GM18508 (cell line): Measurements from ENCODE around the gene GCAT.

ENCODE experiments used
- ATAC-seq: cut with Tn5 transposase; IDR thresholded peaks from one replicate; pipeline ENCODE4 v1.9.1; 2021; ENCODE audit warnings: moderate number of reproducible peaks; ENCODE audit not compliant: insufficient read depth, unreplicated experiment

GCAT gene

GRCh38 chr22:37831472-37831871, 23.7 kb downstream of the GCAT start:
- ATAC-seq: no peak

GRCh38 chr22:37832022-37832857, 24.5 kb downstream of the GCAT start:
- ATAC-seq: no peak

DNA sequence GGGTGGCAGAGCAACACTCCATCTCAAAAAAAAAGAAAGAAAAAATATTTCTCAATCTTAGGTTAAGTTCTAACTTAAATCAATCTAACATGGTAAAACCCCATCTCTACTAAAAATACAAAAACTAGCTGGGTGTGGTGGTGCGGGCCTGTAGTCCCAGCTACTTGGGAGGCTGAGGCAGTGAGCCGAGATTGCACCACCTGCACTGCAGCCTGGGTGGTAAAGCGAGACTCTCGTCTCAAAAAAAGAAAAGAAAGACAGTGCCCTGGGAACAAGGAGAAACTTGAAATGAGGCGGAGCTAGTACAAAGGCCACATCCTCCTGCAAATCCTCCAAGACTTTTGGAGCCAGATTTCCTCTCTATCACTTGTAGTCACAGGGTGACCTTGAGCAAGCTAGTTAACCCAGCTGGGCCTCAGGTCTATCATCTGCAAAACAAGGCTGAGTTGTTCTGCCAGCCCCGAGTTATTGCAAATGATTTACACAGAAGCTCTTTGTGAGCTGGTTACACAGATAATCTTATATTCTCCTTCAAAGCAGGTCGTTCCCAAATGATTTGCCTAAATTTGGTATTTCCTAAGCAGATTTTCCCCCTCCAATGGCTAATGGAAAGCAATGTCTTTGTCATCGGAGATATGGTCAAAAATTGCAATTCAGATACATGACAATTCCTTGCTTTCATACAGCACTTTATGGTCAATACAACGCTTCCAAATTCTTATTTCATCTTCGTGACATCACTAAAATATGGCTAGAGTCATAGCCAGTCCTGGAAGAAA, 34.5 kb downstream of the GCAT start:
- ATAC-seq: no peak

GRCh38 chr22:37843741-37844089, 36.0 kb downstream of the GCAT start:
- ATAC-seq: peak; percentile 13

GRCh38 chr22:37844904-37845329, 37.2 kb downstream of the GCAT start:
- no peak for ATAC-seq

- no peak for ATAC-seq
Observed at GRCh38 chr22:37846433-37846832, 38.7 kb downstream of the GCAT start.

GRCh38 chr22:37848587-37849088, 40.9 kb downstream of the GCAT start:
- no peak for ATAC-seq

DNA sequence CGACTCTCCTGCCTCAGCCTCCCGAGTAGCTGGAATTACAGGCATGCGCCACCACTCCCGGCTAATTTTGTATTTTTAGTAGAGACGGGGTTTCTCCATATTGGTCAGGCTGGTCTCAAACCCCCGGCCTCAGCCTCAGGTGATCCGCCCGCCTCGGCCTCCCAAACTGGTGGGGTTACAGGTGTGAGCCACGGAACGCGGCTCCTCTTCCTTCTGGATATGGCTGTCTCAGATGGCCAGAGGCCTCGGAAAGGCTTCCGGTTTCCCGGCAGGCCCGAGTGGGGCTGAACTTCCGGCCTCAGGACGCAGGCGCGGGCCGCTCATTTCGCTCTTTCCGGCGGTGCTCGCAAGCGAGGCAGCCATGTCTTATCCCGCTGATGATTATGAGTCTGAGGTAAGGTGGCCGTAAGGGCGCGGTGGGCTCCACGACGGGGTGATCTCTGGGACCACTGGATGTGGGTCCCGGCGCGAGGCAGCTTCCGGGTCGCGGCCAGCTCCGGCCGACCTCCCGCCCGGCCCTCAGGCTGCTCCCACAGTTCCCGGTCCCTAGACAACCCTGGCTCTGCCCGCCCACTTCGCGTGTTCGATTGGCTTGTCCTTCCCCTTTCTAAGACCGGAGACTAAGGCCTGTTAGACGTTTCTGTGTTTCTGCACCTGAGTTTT, 41.5 kb downstream of the GCAT start, which contains the start of gene EIF3L:
Gene EIF3L (plus strand): TSS at position 331 of the 663 bp plus-strand sequence. CDS start 31 bp downstream, at position 362.
- ATAC-seq: no peak

DNA sequence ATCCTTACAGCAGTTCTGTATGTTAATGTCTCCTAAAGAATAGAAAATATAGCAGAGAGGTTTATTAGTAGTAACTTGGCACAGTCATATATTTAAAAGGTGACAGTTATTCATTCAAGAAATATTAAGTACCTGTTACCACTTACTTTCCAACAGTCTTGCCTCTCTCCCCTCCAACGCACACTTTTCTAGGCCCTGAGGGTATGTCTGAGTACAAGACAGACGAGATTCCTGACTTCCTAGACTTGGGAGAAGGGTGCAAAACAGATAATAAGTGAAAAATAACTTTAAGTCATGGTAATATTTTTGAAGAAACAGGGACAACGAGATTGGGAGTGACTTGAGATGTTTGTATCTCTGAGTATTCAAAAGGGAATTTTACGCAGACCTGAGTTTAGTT, 43.1 kb downstream of the GCAT start:
- ATAC-seq: no peak

GRCh38 chr22:37852418-37852817, 44.7 kb downstream of the GCAT start:
- ATAC-seq: no peak

GRCh38 chr22:37854946-37855345, 47.2 kb downstream of the GCAT start:
- no peak for ATAC-seq

GRCh38 chr22:37855462-37855861, 47.7 kb downstream of the GCAT start:
- no peak for ATAC-seq

- ATAC-seq: no peak
Observed at GRCh38 chr22:37860796-37861421, 53.2 kb downstream of the GCAT start.

GRCh38 chr22:37862570-37863325, 55.0 kb downstream of the GCAT start:
- ATAC-seq: no peak

DNA sequence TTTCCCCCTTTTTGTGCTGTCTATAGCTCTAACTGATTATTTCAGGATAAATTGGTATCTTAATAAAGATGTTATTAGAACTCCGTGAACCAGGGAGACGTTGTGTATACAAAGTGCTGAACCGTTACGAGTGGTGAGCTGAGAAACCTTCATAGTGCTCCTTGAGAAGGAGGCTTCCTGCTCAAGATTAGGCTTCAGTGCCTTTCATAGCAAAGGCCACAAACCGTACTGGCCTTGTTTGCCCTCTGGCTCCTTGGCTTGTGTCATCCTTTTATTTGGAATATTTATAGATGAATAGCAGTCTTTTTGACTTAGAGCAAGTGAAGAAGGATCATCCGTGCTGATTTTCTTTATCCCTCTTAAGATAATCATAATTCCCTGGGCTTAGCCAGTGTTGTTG, 57.8 kb downstream of the GCAT start:
- no peak for ATAC-seq
